SKM-1 (cell line): ENCODE data around the gene TSC22D3.
A peak's percentile ranks its signal among the peaks of the same experiment; 100 is the strongest.

ENCODE experiments used
- DNase-seq: peaks from one replicate; lab custom pipeline; 2025; ENCODE audit not compliant: unreplicated experiment; lab: John Stamatoyannopoulos, UW

The TSC22D3 gene

GRCh38 chrX:107730991-107731766 is 44.4 kb downstream of the TSC22D3 start:
- no peak for DNase-seq

GRCh38 chrX:107730298-107730655 is 45.3 kb downstream of the TSC22D3 start:
- DNase-seq = no peak

GRCh38 chrX:107729558-107730297 is 45.9 kb downstream of the TSC22D3 start:
- DNase-seq = no peak

- DNase-seq = no peak
Measured at GRCh38 chrX:107728371-107729099, 47.1 kb downstream of the TSC22D3 start.

GRCh38 chrX:107726816-107727534 is 48.6 kb downstream of the TSC22D3 start:
- no peak for DNase-seq

GRCh38 chrX:107725761-107726555 is 49.6 kb downstream of the TSC22D3 start:
- no peak for DNase-seq

- no peak for DNase-seq
Measured at GRCh38 chrX:107724653-107725052, 50.9 kb downstream of the TSC22D3 start.

GRCh38 chrX:107723511-107723910 is 52.1 kb downstream of the TSC22D3 start:
- no peak for DNase-seq

GRCh38 chrX:107721966-107722707 is 53.5 kb downstream of the TSC22D3 start:
- no peak for DNase-seq

- DNase-seq = no peak
Measured at GRCh38 chrX:107721318-107721717, 54.3 kb downstream of the TSC22D3 start.

- peak; percentile 35 for DNase-seq
Measured at GRCh38 chrX:107718156-107718621, 57.4 kb downstream of the TSC22D3 start.

GRCh38 chrX:107716816-107717700 is 58.5 kb downstream of the TSC22D3 start:
- peak; percentile 29 for DNase-seq

- no peak for DNase-seq
Measured at GRCh38 chrX:107716118-107716684, 59.4 kb downstream of the TSC22D3 start.

GRCh38 chrX:107715331-107716117 is 60.1 kb downstream of the TSC22D3 start:
- no peak for DNase-seq

GRCh38 chrX:107714206-107714891 is 61.2 kb downstream of the TSC22D3 start:
- DNase-seq = no peak

- no peak for DNase-seq
Measured at GRCh38 chrX:107713543-107714205, 61.9 kb downstream of the TSC22D3 start.
